Activated naive CD8-positive, alpha-beta T cell treated with anti-CD3 and anti-CD28 coated beads for 36 hours (primary cell): ENCODE data around the gene CAMTA1. TPM values are rescaled to one million over a fixed set of nuclear protein-coding genes. Genes with fewer than 3 reads are reported as not detected.

ENCODE experiments used
- DNase-seq: peaks from one replicate; pipeline ENCODE4 v3.0.0; 2021
- H3K27ac Mint-ChIP-seq: one replicate; pipeline ENCODE4 v1.8.0; 2022; ENCODE audit warnings: mild to moderate bottlenecking, moderate library complexity, mixed read lengths
- H3K27me3 Mint-ChIP-seq: one replicate; pipeline ENCODE4 v1.8.0; 2022; ENCODE audit warnings: mild to moderate bottlenecking, mixed read lengths
- H3K36me3 Mint-ChIP-seq: one replicate; pipeline ENCODE4 v1.8.0; 2021; ENCODE audit warnings: mild to moderate bottlenecking, mixed read lengths
- H3K4me1 Mint-ChIP-seq: one replicate; pipeline ENCODE4 v1.8.0; 2021; ENCODE audit warnings: mixed read lengths
- H3K4me3 Mint-ChIP-seq: one replicate; pipeline ENCODE4 v1.8.0; 2022; ENCODE audit warnings: mild to moderate bottlenecking, moderate library complexity, mixed read lengths
- H3K9me3 Mint-ChIP-seq: one replicate; pipeline ENCODE4 v1.8.0; 2022; ENCODE audit warnings: mixed read lengths
- total RNA-seq, 2 experiments: library from RNA; stranded (reverse); gene quantifications; one replicate each; pipeline ENCODE4 v1.2.3, GENCODE V29; 2021

The CAMTA1 gene
- total RNA-seq, 2 experiments from 2014 or later: 70.4 to 71.4 TPM

DNA sequence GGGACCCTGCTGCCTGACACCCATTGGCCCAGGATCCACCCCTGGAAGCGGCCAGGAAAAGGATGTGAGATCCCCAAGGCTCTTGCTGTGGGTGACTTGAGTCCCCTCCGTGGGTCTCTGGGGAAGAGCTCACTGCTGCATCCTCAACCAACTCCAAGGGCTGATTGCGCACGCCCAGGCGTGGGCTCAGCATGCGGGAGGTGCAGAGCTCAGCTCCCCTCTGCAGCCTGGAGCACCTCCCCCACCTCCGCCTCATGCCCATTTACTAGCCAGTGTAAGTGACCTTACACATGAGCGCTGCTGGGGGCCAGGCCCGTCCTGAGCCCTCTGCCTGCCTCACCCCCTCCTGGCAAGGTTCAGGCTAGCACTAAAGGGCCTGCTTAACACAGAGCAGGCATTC is 847.4 kb downstream of the CAMTA1 start:
- Mint-ChIP-seq H3K36me3 (no peaks in the 10 kb centered on the region), H3K27me3 (peaks cover 37% of the 10 kb centered on the region), H3K9me3 (no peaks in the 10 kb centered on the region), H3K4me3 (no peak overlapping the region), H3K27ac (no peak overlapping the region), H3K4me1 (no peaks in the 10 kb centered on the region)
- DNase-seq: no peak

DNA sequence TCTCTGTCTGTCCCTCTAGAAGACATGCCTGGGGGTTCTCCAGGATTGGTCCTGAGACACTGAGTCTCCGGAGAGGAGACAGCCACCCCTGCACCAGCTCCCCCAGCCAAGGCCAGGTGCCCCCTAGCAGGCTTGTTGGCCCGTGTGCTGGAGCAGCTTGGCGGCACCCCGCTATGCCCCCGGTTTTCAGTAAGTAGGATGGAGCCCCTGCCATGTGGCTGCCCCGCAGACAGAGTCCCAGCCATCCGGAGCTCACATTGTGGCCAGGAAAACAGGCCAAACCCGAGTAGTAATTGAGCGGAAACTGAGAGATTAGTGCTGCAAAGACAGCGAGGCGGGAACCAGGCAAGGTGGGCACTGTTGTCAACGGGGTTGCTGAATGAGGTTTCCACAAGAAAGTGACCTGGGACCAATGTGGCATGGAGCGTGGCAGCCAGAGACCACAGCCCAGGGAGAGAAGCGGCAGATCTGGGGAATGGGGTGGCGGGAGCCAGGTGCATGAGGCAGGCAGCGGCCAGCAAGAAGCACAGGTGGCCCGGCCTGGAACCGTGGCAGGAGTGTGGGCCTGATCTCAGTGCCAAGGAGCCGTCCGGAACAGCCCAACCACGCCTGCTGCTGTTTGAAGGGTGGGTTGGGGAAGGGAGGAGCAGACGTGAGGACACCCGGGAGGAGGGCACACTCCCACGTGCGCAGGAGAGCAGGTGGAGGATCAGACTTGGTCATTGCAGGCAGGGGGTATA is 848.4 kb downstream of the CAMTA1 start:
- H3K27me3 Mint-ChIP-seq: peaks cover 37% of the 10 kb centered on the region
- no peaks in the 10 kb centered on the region for H3K9me3 Mint-ChIP-seq
- H3K27ac Mint-ChIP-seq: no peak overlapping the region
- no peaks in the 10 kb centered on the region for H3K36me3 Mint-ChIP-seq
- no peak overlapping the region for H3K4me3 Mint-ChIP-seq
- H3K4me1 Mint-ChIP-seq: no peaks in the 10 kb centered on the region
- DNase-seq: no peak

DNA sequence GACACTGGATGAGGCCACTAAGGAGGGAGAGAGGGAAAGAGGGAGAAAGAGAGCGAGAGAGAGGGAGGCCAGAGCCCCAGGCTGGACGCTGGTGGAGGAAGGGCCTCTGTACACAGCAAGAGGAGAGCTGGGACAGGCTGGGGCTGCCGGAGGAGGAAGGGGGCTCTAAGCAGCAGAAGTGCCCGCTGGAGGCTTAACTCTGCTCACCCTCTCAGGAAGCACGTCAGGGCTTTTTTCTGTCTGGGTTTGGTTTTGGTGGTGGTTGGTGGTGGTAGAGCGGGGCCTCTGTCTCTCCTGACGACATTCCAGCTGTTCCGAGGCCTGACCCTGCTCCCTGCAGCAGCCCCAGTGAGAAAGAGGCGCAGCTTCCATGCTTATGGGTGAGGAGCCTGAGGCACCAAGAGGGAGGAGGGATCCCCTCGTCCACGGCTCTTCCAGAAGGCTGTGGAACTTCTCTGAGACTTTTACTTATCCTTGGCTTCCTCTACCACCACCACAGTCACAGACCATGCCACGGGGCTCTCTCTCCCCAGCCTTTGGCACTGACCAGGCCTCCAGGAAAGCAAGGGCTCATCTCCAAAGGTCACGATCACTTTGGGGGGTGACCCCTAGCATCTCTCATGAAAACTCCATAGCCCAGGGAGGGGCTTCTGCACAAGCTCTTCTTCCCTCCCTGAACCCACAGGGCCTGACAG is 849.4 kb downstream of the CAMTA1 start:
- no peaks in the 10 kb centered on the region for H3K36me3 Mint-ChIP-seq

DNA sequence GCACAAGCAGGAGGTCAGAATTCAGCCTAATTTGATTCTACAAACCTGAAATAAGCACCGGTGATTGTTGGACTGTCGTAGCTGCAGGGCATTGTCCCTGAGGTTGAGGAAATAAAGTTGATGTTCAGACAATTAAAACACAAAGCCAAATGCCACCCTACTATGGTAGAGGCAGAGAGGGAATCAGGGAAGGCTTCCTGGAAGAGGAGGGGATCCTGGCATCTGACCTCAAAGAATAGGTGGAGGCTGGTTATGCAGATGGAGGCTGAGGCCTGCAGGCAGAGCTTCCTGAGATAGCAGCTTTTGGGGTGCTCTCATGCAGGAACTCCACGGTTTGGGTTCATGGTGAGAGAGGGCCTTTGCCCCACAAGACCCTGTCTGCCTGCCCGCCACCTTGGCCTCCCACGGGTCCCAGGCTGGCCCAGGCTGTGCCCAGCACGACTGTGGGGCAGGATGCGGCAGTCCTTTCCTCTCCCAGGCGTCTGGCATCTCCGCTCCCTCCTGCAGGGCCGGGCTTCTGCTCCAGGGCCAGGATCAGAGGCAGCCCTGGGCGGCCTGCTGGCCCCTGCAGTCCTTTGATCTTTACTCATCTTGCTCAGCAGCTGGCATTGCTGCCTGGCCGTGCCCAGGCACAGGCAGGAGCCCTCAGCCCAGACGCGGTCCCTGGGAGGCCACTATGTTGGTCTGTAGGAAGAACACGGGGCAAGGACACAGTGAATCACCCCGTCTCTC is 851.7 kb downstream of the CAMTA1 start:
- H3K4me3 Mint-ChIP-seq: no peak overlapping the region
- H3K9me3 Mint-ChIP-seq: no peaks in the 10 kb centered on the region
- no peaks in the 10 kb centered on the region for H3K4me1 Mint-ChIP-seq
- H3K27me3 Mint-ChIP-seq: peaks cover 27% of the 10 kb centered on the region
- no peak overlapping the region for H3K27ac Mint-ChIP-seq
- no peak for DNase-seq
- H3K36me3 Mint-ChIP-seq: no peaks in the 10 kb centered on the region

More for the DNA sequence above, 849.4 kb downstream of the CAMTA1 start:
- Mint-ChIP-seq H3K27me3 (peaks cover 37% of the 10 kb centered on the region), H3K4me1 (no peaks in the 10 kb centered on the region), H3K4me3 (no peak overlapping the region), H3K27ac (no peak overlapping the region), H3K9me3 (no peaks in the 10 kb centered on the region)
- no peak for DNase-seq

DNA sequence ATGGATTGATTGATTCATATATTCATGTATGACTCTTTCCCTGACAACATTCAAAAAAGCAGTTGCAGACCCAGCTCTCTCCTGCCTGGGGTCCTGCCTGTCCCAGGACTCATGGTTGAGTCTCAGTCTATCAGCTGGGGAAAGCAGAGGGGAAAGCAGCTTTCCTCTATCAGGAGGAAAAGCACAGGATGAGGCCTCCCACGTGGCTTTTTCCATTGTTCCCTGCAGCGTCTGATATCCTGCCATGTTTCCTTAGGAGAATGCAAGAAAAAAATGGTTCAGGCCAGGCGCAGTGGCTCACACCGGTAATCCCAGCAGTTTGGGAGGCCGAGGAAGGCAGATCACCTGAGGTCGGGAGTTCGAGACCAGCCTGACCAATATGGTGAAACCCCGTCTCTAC is 852.8 kb downstream of the CAMTA1 start:
- H3K4me1 Mint-ChIP-seq: no peaks in the 10 kb centered on the region

DNA sequence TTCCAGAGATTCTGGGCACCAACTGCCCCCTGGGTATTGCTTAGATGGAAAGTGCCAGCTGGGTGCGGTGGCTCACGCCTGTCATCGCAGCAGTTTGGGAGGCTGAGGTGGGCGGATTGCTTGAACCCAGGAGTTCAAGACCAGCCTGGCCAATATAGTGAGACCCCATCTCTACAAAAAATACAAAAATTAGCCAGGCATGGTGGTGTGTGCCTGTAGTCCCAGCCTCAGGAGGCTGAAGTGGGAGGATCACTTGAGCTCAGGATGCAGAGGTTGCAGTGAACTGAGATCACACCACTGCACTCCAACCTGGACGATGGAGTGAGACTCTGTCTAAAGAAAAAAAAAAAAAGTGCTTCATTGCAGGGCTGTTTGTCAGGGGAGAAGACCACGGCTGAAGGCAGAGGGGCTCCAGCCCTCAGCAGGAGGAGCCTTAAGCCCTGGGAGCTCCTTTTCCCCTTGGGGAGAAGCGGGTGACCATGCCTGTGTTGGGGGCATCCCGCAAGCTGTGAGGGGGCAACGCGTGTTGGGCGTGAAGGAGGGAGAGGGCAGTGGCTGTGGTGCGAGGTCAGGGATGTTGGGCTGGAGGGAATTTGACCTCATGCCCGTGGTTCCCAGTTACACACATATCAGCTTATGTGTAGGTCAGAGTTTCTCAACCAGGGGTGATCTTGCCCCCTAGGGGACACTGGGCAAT is 854.3 kb downstream of the CAMTA1 start:
- H3K4me3 Mint-ChIP-seq: no peak overlapping the region
- H3K4me1 Mint-ChIP-seq: no peaks in the 10 kb centered on the region
- no peak overlapping the region for H3K27ac Mint-ChIP-seq
- no peaks in the 10 kb centered on the region for H3K36me3 Mint-ChIP-seq
- H3K9me3 Mint-ChIP-seq: no peaks in the 10 kb centered on the region
- peaks cover 2% of the 10 kb centered on the region for H3K27me3 Mint-ChIP-seq
- no peak for DNase-seq

More for the DNA sequence above, 852.8 kb downstream of the CAMTA1 start:
- Mint-ChIP-seq H3K4me3 (no peak overlapping the region), H3K9me3 (no peaks in the 10 kb centered on the region), H3K27me3 (peaks cover 16% of the 10 kb centered on the region), H3K36me3 (no peaks in the 10 kb centered on the region), H3K27ac (no peak overlapping the region)
- DNase-seq: no peak

DNA sequence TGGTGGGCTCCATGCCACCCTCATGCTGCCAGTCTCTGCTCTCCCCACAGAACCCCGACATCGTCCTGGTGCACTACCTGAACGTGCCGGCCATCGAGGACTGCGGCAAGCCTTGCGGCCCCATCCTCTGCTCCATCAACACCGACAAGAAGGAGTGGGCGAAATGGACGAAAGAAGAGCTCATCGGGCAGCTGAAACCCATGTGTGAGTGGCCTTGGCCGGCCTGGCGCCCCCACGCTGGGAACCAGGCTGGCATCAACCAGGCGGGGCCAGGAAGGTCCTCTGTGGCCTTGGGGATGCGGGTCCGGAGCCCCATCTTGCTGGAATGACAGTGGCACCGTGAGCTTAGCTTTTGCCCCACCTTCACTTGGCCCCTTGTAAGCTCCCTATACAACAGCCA is 855.1 kb downstream of the CAMTA1 start:
- no peaks in the 10 kb centered on the region for H3K9me3 Mint-ChIP-seq
- H3K4me1 Mint-ChIP-seq: no peaks in the 10 kb centered on the region
- H3K4me3 Mint-ChIP-seq: no peak overlapping the region
- H3K36me3 Mint-ChIP-seq: no peaks in the 10 kb centered on the region
- no peaks in the 10 kb centered on the region for H3K27me3 Mint-ChIP-seq
- H3K27ac Mint-ChIP-seq: no peak overlapping the region
- DNase-seq: no peak

DNA sequence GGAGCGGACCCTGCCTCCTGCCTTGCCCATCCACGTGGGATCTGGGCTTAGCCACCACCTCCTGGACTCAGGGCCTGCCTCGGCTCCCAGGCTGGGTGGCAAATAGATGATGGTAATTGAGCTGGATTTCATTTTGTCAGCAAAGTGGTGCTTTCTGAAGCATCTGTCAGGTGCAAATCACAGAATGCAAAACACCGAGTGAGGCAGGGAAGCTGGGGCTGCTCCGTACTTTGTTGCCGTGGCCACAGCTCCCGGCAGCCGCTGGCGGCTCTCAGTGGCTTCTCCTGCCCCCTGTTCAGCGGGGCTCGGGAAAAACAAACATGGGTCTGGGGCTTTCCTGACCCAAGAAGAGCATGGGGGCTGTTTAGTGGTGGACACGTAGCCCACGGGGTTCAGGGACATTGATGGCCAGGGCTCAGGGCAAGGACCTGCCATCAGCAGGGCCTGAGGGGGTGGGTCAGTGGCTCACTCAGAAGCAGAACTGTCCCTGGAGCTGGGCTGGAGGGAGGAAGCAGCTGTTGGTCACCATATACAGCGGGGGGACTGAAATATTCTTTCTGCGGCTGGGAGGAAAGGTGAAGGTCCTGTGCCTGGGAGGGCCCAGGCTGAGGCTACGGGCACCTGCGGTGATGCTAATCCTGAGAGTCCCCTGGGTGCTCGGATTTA is 855.8 kb downstream of the CAMTA1 start:
- no peaks in the 10 kb centered on the region for H3K4me1 Mint-ChIP-seq
- no peak for DNase-seq
- H3K9me3 Mint-ChIP-seq: no peaks in the 10 kb centered on the region
- no peaks in the 10 kb centered on the region for H3K27me3 Mint-ChIP-seq
- no peaks in the 10 kb centered on the region for H3K36me3 Mint-ChIP-seq
- no peak overlapping the region for H3K4me3 Mint-ChIP-seq
- H3K27ac Mint-ChIP-seq: no peak overlapping the region

DNA sequence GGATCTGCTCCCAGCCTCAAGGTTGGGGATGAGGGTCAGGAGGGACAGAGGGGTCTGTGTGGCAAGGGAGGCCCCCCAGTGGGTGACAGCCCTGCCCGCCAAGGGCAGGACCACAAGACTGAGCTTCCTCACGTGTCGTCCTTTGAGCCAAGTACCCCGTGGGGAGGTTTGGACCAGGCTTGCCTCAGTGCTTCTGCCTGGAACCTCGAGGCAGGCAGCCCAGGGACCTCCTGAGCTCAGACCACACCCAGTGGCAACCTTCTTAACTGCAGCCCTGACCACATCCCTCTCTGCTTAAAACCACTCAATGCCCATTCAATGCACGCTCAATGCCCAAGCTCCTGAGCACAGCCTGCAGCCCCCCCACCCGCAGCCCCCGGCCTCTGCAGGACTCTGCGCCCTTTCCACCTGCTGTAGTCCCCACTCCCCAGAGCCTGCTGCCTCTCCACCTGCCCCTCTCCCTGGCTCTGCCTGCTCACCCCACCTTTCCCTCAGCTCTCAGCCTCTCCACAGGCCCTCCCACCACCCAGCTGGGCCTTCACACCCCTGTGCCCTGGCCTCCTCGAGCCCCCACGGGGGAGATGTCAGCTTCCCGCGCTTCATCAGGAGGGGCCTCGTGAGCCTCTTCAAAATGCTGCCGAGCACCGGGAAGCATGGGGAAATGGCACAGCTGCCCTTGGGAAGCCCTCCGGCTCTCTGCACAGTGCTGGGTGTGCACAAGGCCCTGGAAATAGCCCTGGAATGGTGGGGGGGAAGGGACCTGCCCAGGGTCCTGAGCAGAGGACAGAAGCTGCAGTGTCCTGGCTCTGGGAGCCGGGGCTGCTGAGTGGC is 856.5 kb downstream of the CAMTA1 start:
- Mint-ChIP-seq H3K27me3 (no peaks in the 10 kb centered on the region), H3K4me1 (no peaks in the 10 kb centered on the region), H3K4me3 (no peak overlapping the region), H3K27ac (no peak overlapping the region), H3K9me3 (no peaks in the 10 kb centered on the region), H3K36me3 (no peaks in the 10 kb centered on the region)
- DNase-seq: no peak

DNA sequence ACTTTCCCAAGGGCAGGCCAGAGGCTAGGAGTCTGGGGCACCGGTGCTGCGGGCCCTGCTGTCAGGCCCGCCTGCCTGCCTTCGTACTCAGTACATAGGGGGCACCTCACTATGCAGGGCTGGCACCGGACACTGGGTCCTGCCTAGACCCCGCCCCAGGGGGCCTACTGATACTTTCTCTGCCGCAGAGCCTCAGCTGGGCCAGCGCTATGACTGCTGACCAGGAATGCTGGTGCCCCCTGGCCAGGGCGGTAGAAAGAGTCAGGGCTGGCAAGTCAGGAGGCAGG is 857.1 kb downstream of the CAMTA1 start:
- no peak overlapping the region for H3K27ac Mint-ChIP-seq
- DNase-seq: no peak
- no peaks in the 10 kb centered on the region for H3K27me3 Mint-ChIP-seq
- H3K9me3 Mint-ChIP-seq: no peaks in the 10 kb centered on the region
- H3K4me1 Mint-ChIP-seq: no peaks in the 10 kb centered on the region
- no peaks in the 10 kb centered on the region for H3K36me3 Mint-ChIP-seq
- H3K4me3 Mint-ChIP-seq: no peak overlapping the region

DNA sequence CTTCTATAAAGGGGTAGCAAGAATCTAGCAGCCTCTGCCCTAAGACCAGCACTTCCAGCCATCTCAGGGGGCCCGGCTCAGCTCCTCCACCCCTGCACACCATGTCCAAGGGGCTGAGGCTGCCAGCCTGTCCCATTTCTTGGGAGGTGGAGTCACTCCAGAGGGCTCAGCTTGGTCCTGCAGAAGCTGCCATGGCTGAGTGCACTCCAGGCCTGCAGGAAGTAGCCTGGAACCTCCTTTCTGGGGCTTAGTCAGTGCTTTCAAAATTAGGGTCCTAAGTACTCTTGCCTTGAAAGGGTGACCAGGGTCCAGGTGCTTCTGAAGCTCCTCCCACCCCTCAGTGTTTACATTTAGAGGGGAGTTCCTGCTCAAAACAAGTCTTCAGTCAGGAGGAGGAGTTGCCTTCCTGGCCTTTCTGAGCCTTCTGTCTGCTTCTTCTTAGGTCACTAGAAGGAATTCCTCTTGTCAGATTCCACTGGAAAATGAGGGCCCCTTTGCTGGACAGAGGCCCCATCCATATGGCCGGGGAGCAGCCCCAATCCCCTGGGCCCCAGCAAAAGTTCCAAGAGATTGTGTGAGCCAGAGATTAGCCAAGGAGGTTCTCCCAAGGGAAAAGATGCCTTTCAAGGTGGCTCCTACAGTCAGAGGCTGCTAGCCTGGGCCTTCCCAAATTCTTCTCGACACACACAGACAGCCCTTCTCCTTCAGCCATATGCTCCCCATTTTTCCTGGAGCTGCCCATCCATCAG is 857.7 kb downstream of the CAMTA1 start:
- Mint-ChIP-seq H3K4me1 (no peaks in the 10 kb centered on the region), H3K9me3 (no peaks in the 10 kb centered on the region), H3K36me3 (no peaks in the 10 kb centered on the region), H3K27me3 (peaks cover 3% of the 10 kb centered on the region), H3K27ac (no peak overlapping the region), H3K4me3 (no peak overlapping the region)
- DNase-seq: no peak

DNA sequence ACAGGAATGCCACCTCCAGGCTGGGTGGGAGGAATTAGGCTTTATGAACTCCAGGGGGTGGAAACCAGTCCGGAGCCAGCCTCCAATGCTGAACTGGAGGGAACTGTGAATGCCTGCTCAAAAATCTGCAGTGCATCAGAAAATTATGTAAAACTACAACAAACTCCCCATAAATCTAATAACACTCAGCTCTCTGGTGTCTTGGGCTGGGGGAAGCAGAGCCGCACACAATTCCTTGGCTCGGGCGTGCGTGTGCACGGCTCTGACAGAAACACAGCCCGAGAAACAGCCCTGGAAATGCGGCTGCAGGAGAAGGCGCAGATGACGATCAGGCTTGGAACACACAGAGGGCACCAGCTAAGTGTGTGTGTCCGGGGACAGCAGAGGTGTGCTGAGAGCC is 858.3 kb downstream of the CAMTA1 start:
- Mint-ChIP-seq H3K27ac (no peak overlapping the region), H3K4me3 (no peak overlapping the region), H3K27me3 (peaks cover 4% of the 10 kb centered on the region), H3K36me3 (no peaks in the 10 kb centered on the region), H3K4me1 (no peaks in the 10 kb centered on the region), H3K9me3 (no peaks in the 10 kb centered on the region)
- DNase-seq: no peak

DNA sequence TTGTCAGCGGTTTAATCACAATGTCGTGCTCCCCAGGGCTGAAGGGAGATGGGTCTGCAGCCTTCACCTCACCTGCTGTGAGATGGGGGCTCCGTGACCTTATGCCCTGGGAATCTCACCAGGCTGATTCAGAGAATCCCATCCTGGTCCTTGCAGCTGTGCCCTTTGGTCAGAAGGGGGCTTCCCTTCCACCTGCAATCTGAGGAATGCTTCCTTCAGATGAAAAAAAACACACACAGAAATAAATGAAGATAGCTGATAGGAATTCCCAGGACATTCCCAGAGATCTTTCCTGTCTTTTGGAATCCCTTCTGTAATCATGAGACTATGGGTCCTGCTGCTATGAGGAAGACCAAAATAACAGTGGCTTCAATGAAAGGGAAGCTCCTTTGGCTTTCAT is 858.8 kb downstream of the CAMTA1 start:
- no peak for DNase-seq
- no peaks in the 10 kb centered on the region for H3K4me1 Mint-ChIP-seq
- no peak overlapping the region for H3K4me3 Mint-ChIP-seq
- H3K27me3 Mint-ChIP-seq: peaks cover 4% of the 10 kb centered on the region
- H3K9me3 Mint-ChIP-seq: no peaks in the 10 kb centered on the region
- no peak overlapping the region for H3K27ac Mint-ChIP-seq
- no peaks in the 10 kb centered on the region for H3K36me3 Mint-ChIP-seq
